Inflammatory macrophage treated with lipopolysaccharide for 1 hour (primary cell): Measurements from ENCODE around the gene CEP43.
A peak's percentile ranks its signal among the peaks of the same experiment; 100 is the strongest.

Source experiments
- DNase-seq, 2 donors: peaks; one replicate each; pipeline ENCODE4 v3.0.0-alpha.2; 2020 to 2022

Gene CEP43

GRCh38 chr6:166969390-166970002 lies 29.7 kb upstream of the CEP43 start:
- no peak for DNase-seq

- DNase-seq = no peak
These were observed 29.1 kb upstream of the CEP43 start for GRCh38 chr6:166970091-166970490.

GRCh38 chr6:166970776-166971175 lies 28.4 kb upstream of the CEP43 start:
- DNase-seq = no peak

- DNase-seq = no peak
These were observed 27.9 kb upstream of the CEP43 start for GRCh38 chr6:166971271-166971670.

GRCh38 chr6:166972101-166972500 lies 27.1 kb upstream of the CEP43 start:
- DNase-seq = no peak

- no peak for DNase-seq
These were observed 22.6 kb upstream of the CEP43 start for GRCh38 chr6:166976636-166977035.

- DNase-seq = peak in 1 of 2 donors; percentile 16
These were observed 21.3 kb upstream of the CEP43 start for GRCh38 chr6:166977621-166978525.

GRCh38 chr6:166980738-166981137 lies 18.5 kb upstream of the CEP43 start:
- no peak for DNase-seq

- no peak for DNase-seq
These were observed 11.7 kb upstream of the CEP43 start for GRCh38 chr6:166987448-166987847.

GRCh38 chr6:166987930-166988329 lies 11.3 kb upstream of the CEP43 start:
- DNase-seq = no peak

- DNase-seq = no peak
These were observed 10.5 kb upstream of the CEP43 start for GRCh38 chr6:166988674-166989201.

- DNase-seq = peak in 1 of 2 donors; percentile 56
These were observed 9.7 kb upstream of the CEP43 start for GRCh38 chr6:166989427-166990032.

GRCh38 chr6:166996406-166996805 lies 2.8 kb upstream of the CEP43 start:
- DNase-seq = peak in 1 of 2 donors; percentile 16

GRCh38 chr6:166997348-166997747 lies 1.8 kb upstream of the CEP43 start:
- no peak for DNase-seq

- peak; percentile 52 to 62 for DNase-seq
These were observed 1.4 kb upstream of the CEP43 start for GRCh38 chr6:166997768-166998255.

GRCh38 chr6:166998256-166999144 lies 697 bp upstream of the CEP43 start:
- DNase-seq = no peak

- no peak for DNase-seq
These were observed 672 bp downstream of the CEP43 start for GRCh38 chr6:166999884-167000253.

- DNase-seq = no peak
These were observed 1.6 kb downstream of the CEP43 start for GRCh38 chr6:167000759-167001158.

GRCh38 chr6:167005350-167006159 lies 6.4 kb downstream of the CEP43 start:
- DNase-seq = peak in 1 of 2 donors; percentile 4

- DNase-seq = no peak
These were observed 8.8 kb downstream of the CEP43 start for GRCh38 chr6:167007985-167008384.

- no peak for DNase-seq
These were observed 13.9 kb downstream of the CEP43 start for GRCh38 chr6:167013067-167013466.
